ENCODE measurements around the gene WNK1.
"Not testable (repeated sequence)": the region's sequence is repeated elsewhere in the genome, so short reads cannot be mapped to it uniquely, and the experiment has no call there.

Gene WNK1

DNA sequence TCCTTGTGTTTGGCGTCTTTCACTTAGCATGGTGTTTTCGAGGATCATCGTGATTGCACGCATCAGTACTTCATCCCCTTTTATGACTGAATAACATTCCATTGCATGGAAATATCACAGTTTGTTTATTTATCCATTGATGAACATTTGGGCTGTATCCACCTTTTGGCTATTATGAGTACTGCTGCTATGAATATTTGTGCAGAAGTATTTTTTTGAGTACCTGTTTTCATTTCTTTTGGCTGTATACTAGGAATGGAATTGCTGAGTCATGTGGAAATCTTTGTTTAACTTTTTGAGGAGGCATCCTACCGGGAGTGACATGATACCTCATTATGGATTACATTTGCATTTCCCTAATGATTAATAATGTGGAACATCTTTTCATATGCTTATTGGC lies 66.4 kb downstream of the WNK1 start:
- no peak for DNase-seq

DNA sequence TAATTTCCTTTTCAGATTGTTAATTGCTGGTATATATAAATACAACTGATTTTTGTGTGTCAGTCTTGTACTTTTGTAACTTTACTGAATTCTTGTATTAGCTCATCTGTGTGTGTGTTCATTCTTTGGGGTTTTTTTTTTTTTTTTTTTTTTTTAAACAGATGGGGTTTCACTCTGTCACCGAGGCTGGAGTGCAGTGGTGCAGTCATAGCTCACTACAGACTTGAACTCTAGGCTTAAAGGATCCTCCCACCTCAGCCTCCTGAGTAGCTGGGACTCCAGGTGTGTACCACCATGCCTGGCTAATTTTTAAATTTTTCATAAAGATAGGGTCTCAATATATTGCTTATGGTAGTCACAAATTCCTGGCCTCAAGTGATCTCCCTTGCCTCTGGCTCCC lies 68.0 kb downstream of the WNK1 start:
- no peak for DNase-seq

DNA sequence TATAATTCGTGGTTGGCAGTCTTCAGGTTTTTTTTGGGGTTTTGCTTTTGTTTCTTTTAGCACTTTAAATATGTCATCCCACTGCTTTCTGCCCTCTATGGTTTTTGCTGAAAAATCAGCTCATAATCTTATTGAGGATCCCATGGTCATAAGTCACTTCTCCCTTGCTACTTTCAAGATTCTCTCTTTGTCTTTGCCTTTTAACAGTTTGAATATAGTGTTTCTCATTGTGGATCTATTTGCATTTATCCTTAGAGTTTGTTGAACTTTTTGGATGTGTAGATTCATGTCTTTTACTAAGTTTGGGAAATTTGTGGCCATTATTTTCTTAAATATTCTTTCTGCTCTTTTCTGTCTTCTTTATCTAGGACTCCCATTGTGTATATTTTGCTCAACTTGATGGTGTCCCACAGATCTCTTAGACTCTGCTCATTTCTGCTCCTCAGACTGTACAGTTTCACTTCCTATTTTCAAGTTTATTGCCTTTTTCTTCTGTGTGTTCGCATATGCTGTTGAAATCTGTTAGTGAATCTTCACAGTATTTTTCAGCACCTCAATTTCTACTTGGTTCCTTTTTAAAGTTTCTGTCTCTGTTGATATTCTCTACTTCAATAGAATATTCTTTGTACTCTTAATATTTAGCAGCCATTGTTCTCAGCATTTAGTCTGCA lies 70.8 kb downstream of the WNK1 start:
- DNase-seq: no peak

DNA sequence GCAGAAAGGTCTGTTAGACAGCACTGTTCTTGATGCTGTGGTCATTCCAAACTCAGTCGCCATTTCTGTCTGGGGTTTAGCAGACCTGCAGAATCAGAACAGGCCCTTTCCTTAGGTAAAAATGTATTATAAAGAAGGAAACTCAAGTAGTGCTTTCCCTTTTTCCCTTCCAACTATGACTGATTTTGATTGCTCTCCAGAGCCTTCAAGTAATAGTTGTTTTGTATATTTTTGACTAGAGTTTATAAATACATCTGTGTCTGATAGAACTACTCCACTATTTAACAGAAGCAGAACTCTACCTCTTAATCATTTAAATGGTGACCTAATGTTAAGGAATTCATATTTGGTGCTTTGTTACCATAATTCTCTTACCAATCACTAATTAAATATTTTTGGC lies 74.0 kb downstream of the WNK1 start:
- no peak for DNase-seq

DNA sequence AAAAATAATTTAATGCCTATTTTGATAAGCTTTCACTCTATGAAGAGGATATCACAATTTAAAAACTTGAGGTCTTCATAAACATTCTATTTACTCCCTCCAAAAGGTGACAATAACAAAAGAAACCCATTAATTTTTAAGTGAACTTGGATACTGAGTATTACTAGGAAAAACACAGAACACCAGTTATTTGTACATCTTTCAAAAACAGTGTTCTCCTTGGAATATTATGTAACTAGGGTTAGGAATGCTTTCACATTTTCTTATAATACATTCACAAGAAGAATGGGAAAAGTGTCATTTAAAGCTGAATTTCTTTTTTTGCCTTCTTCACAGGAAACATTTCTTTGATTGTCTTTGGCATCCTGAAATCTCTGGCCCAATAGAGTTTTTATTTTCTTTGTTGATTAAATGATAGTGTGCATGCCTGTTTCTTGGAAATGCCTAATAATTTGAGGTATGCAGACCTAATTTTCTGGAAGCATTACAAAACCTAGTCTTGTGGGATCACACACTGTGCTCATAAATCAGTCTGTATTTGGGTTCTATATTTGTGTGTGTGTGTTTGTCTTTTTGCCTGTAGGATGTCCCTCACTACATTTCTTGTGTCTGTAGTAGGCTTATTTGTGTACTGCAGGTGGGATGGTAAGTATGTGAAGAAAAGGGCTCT lies 76.5 kb downstream of the WNK1 start:
- no peak for DNase-seq

DNA sequence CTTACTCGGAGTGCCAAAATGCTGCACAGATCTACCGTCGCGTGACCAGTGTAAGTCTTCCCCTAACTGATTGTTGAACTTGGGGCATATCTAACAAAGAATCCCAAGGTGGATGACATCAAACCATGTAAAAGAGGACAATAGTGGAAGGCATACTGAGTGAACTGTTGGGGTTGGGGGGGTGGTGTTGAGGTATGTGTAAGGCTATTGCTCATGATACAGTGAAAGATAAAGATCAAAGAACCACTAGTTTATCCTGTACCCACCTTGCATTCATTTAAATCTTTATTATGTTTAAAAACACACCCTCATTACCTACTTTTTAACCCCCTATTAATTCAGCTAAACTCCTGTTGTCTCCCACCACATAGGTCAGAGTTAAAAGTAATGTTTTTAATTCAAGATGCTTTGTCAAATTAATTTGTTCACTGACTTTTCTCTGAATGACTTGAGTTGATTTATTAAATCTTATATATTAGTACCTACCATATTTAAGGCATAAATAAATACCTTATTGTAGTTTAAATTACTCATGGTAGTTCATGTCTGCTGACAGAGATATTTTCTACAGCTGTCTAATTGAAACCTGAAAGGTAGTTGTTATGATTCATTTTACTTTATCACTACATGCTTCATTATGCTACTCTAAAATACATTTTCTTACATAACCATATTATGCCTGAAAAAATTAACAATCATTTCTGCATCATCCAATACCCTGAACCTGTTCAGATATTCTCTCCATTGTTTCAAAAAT lies 77.9 kb downstream of the WNK1 start:
- DNase-seq: no peak

DNA sequence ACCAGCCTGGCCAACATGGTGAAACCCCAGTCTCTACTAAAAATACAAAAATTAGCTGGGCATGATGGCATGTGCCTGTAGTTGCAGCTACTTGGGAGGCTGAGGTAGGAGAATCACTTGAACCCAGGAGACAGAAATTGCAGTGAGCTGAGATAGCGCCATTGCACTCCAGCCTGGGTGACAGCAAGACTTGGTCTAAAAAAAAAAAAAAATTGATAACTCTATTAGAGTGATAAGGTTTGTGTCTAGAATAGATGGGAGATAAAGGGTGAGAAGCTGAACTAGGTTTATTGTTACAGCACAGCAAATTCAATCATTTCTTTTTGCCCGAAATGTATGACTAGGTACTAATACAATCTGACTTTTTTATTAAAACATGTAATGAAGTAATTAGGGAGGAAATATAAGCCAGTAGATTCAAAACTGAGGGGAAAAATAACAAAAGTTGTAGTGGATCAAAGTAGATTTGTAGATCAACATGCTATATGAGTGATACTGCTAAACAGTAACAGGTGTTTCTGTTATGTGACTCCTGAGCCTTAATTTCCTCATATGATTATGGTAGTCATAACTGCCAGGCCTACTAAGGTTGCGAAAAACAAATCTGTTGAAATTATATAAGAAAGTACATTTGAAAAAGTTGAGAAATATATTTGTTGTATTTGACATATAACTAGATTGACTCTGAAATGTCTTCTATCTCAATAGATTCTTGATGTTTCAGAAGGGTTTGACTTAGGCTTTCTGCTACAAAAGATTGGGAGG lies 83.6 kb downstream of the WNK1 start:
- no peak for DNase-seq

DNA sequence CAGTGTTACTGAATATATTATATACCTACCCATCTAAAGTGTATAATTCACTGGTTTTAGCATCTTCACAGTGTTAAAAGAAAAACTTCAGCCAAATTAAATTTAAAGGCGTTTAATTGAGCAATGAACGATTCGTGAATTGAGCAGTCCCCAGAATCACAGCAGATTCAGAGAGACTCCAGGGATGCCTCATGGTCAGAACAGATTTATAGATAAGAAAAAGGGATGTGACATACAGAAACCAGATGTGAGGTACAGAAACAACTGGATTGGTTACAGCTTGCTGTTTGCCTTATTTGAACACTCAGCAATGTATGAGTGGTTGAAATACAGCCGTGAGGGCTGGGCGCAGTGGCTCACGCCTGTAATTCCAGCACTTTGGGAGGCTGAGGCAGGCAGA lies 84.6 kb downstream of the WNK1 start:
- DNase-seq: no peak

DNA sequence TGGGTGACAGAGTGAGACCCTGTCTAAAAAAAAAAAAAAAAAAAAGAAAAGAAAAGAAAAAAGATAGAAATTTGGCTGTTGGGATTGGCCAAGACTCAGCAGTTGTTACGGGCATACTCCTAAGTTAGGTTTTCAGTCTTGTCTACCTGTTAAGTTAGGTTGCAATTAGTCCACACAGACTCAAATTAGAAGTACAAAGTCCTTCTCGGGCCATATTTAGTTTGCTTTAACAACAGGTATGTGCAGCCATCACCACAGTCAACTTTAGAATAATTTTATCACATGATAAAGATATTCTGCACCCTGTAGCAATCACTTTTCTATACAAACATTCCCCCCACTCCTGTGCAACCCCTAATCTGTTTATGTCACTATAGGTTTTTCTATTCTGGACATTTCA lies 85.2 kb downstream of the WNK1 start:
- no peak for DNase-seq

DNA sequence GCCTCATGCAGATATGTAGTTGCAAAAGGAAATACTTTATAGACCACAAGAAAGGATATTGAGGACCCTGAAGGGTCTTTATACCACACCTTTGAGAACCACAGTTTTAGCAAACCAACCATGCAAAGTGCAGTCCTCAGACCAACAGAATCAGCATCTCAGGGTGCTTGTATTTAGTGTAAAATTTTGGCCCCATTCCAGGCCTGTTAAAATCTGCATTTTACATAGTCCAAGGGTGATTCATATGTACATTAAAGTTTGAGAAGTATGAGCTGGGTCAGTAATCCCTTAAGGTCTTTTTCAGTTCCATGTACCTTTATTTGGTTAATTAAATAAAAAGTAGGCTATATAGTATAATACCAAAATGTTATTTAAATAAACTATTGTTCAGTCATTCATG lies 91.2 kb downstream of the WNK1 start:
- DNase-seq: no peak

DNA sequence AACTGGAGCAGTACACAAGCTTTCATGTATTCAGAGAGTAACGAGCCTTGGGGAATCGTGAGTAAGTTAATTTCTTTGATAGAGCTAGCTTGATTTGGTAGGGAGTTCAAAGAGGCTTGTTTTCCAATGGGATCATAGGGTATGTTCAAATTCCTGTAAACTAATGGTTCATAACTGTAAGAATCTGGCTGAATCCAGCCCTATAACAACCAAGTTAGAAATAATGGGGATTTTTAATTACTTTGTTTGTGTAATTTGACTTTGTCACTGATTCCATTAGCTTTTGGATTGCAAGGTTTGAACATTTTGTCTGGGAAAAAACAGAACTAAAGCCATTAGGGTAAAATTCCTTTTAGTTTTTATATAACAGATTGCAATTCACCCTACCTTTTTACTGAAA lies 94.0 kb downstream of the WNK1 start:
- DNase-seq: no peak

DNA sequence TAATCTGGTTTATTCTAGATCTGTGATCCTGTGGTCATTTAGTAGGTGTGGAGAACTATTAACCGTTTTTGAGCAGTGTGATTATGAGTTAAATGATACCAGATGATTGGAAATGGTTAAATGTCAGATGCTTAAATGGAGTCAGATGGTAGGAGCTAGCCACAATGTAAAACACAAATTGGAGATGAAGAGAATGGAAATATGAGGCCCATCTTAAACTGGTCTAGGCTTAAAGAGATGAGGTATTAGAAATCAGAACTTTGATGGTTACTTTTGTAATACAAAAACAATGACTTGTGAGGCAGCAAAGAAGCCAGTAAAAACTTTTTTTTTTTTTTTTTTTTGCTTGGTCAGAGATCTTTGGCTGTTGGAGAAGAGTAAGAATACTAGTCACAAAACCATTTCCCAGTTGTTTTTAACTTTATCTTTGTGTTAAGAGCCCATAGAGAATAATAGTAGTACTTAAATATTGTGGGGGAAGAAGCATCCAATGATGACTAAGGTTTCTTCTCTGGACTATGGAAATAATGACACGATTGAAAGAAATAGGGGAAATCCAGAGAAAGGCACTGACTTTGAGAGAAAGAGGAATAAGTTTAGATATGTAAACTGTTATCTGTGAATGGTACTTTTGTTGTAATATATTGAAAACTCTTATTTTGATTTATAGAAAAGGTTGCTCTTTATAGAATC lies 95.9 kb downstream of the WNK1 start:
- DNase-seq: no peak

DNA sequence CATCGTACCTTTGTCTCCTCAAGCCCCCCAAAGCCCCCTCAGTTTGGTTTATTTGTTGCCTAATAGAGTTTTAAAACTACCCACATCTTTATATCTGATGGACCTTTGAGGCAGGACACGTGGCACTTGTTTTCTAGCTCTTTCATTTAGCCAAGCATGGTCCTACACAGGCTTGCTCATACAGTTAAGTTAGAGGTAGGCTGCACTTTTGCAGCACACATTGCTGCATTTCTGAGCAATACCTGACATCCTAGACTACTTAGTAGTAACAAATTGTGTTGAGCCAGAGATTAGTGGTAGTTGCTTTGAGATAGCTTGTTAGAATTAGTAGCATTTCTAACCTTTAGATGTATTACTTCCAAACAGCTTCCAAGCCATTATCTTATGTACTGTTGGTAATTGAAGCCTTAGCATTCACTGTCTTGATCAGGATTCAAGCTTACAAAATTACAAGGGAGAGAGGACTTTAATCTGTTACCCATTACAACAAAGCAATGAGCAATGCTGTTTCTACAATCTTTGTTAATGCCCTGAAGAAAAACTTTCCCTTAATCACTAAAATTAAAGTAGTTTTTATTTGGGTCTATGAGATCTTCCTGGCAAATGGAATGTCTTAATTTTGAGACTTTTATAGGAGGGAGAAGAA lies 96.6 kb downstream of the WNK1 start:
- DNase-seq: no peak

DNA sequence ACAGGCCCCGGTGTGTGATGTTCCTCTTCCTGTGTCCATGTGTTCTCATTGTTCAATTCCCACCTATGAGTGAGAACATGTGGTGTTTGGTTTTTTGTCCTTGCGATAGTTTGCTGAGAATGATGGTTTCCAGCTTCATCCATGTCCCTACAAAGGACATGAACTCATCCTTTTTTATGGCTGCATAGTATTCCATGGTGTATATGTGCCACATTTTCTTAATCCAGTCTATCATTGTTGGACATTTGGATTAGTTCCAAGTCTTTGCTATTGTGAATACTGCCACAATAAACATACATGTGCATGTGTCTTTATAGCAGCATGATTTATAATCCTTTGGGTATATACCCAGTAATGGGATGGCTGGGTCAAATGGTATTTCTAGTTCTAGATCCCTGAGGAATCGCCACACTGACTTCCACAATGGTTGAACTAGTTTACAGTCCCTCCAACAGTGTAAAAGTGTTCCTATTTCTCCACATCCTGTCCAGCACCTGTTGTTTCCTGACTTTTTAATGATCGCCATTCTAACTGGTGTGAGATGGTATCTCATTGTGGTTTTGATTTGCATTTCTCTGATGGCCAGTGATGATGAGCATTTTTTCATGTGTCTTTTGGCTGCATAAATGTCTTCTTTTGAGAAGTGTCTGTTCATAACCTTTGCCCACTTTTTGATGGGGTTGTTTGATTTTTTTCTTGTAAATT lies 97.5 kb downstream of the WNK1 start:
- not testable (repeated sequence) for DNase-seq

DNA sequence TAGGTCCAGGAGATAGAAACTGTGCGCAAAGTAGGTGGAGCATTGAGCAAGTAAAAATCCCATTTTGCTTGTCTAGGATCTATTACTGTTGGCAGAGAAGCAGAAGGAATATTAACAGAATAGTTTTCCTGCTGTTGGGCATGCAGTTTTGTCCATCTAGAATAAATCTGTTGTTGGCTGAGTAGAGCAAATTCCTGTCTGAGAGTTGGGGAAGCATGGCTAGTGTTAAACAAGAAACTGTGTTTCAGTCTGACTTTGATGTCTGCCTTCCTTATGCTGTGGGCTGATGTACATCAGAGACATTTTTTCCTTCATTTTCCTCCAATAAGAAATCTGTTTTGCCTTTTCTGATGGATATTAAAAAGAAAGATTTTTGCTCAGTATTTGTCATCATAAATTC lies 99.0 kb downstream of the WNK1 start:
- DNase-seq: no peak

DNA sequence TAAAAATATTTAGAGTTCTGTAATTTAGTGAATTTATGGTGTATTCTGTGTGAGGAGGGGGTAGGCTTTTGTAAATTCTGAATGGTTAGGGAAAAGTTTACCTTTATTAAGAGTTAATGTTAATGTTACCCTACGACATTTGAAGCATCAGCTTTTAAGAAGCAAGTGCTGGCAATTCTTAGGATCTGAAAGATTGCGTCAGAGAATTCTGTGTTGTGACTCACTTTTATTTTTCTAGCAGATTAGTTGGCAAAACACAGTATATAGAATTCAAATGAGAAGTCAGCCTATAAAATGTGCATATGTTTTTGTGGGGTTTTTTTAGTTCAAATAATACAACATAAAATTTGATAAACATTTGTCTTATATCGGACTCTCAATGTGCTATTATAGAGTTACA lies 99.5 kb downstream of the WNK1 start:
- no peak for DNase-seq

DNA sequence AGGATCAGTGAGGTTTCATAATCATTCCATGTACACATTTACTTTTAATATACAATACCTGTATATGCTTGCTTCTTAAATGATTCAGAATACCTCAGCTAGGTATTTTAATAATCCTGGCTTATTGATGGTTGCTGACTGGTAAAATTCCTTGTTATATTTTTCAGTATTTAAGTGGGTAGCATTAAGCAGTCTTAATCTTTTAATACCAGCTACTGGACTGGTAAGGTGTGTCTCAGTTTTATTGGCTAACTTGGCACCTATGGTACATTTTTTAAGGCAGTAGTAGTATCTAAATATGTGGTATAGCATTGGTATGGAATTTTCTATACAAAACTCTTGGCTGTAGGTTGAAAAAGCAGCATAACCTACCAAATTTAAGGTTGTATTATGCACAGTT lies 100.5 kb downstream of the WNK1 start:
- no peak for DNase-seq

DNA sequence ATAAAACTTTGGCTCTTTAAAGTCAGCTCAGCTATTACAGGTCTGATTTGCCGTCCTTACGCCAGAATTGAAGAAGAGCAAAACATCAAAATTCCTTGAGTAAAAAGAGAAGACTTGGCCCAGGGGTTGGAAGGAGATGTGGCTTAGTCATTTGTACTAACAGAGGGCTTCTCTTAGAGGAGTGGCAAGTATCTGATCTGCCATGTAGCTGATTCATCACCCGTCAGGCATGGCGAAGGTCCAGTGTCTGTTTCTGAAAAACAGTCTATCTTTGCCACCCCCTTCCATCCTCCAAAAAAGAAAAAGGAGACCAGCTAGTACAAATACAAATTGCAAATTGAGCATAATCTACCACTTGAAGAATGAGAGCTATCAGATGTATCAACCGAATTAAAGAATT lies 105.2 kb downstream of the WNK1 start:
- no peak for DNase-seq

DNA sequence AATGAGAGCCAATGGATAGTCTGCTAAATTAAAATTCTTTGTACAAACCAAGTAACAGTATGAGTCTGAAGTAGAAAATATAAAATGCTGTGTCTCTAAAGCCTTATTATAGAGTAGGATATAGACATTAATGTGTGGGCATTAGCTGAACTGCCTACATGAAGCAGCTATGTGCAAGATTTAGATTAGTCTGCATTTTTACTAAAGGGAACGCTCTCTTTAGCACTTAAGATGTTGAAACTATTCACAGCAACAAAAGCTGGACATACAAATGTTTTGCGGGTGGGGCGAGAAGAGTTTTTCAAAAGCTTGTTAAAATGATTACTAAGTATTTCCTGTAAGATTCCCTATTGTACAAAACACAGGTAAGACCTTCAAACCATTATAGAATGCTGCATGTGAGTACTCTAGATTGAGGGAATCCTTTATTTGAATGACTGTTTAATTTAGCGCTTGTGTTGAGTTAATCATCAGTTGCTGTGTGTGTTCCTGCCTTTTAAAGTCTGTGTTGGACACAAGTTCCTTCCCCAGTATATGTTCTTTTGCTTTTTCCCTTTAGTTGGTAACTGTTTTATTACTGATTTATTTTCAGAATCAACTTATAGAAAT lies 110.0 kb downstream of the WNK1 start:
- DNase-seq: no peak

DNA sequence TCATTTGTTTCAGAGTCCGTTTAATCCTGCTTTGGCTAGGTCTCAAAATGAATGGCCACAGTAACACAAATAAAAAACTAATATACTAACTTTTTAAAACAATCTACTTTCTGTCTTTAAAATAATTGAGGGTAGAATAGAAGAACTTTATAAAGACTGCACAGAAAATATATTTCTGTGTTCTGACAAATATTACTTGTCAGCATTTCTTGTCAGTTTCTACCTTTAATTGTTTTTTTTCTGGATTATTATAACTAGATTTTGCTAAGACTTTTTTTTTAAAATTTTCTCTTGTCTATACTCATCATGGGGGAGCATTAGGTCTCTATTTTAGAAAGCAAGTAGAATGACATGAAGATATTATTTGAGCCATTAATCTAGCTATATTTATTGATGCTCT lies 110.9 kb downstream of the WNK1 start:
- DNase-seq: no peak

DNA sequence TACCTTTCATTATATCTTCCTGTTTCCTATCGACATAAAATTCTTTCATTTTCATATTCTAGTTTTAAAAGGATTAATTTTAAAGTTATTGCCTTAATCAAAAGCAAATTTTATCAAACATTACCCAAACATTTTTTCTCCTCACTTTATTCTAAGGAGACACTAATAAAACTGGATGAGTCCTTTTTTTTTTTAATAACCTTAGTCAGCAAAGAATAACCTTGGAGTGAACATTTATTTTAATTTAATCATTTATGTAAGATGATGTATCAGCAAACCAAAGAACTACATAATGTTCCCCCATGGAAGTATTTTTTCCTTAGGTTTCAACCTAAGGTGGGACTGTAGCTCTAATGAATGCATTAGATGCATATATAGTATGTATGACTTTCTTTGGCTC lies 113.2 kb downstream of the WNK1 start:
- no peak for DNase-seq
